ENCODE measurements around the gene KRT27. TPM values are rescaled to one million over a fixed set of nuclear protein-coding genes. Genes with fewer than 3 reads are reported as not detected.

KRT27 gene
- total and polyA plus RNA-seq, 2 donors (not counting 3 experiments of a cell fraction or from before 2014, with no cell fraction given) = not detected

GRCh38 chr17:40791787-40792436, 9.6 kb upstream of the KRT27 start:
- POLR2A ChIA-PET = no interaction called here
- FAIRE-seq (no peak), DNase-seq (ENCODE audit: low read depth, low spot score) (peak; percentile 59)
- Histone ChIP-seq H3K4me3 (replicated peaks in 1 of 3; ENCODE audit: insufficient read depth in 1 of 3, low read depth in 1 of 3, low read length in 3 of 3) (no peak overlapping the region), H4K20me1 (replicated peaks; ENCODE audit: control insufficient read depth, extremely low read depth, insufficient read depth, low read length) (no peaks in the 10 kb centered on the region), H3K4me1 (ENCODE audit: control insufficient read depth, extremely low read depth, insufficient read depth, low read length) (no peaks in the 10 kb centered on the region), H3K9ac (replicated peaks; ENCODE audit: extremely low read depth, insufficient read depth, low read length) (no peak overlapping the region), H3K9me1 (replicated peaks; ENCODE audit: control insufficient read depth, extremely low read depth, insufficient read depth, low read length) (no peaks in the 10 kb centered on the region), H3K27ac (ENCODE audit: insufficient read depth, low read depth, low read length) (no peak overlapping the region), H3K36me3 (ENCODE audit: control insufficient read depth in 2 of 2, extremely low read depth in 1 of 2, insufficient read depth in 2 of 2, low read length in 2 of 2) (no peaks in the 10 kb centered on the region), H2AFZ (ENCODE audit: low read depth, low read length) (no peak overlapping the region), H3K27me3 (ENCODE audit: control insufficient read depth in 2 of 2, insufficient read depth in 2 of 2, low read length in 2 of 2) (peaks cover 12 to 15% of the 10 kb centered on the region in 2 experiments), H3K79me2 (ENCODE audit: control insufficient read depth, insufficient read depth, low read length) (no peaks in the 10 kb centered on the region), H3K4me2 (ENCODE audit: insufficient read depth, low read length) (no peak overlapping the region), H3K9me3 (replicated peaks; ENCODE audit: control insufficient read depth, insufficient read depth, low read length) (no peaks in the 10 kb centered on the region)
- no peak for TF ChIP-seq POLR2AphosphoS5 (IDR thresholded peaks at IDR 0.05; ENCODE audit: insufficient read depth, low read depth, low read length)
- TF ChIP-seq FOS (IDR thresholded peaks at IDR 0.05; ENCODE audit: borderline replicate concordance, insufficient read depth, low read length) = no peak
- TF ChIP-seq GATA2 (IDR thresholded peaks at IDR 0.05; ENCODE audit: insufficient read depth, insufficient read length, low read depth, low read length) = no peak
- no peak for TF ChIP-seq POLR2A (IDR thresholded peaks at IDR 0.05; ENCODE audit: low read depth, low read length)
- TF ChIP-seq CTCF (IDR thresholded peaks at IDR 0.05; ENCODE audit: extremely low read depth in 1 of 2, insufficient read depth in 1 of 2, low read depth in 1 of 2, low read length in 2 of 2) = peak; percentile 33 to 49
- TF ChIP-seq JUN (IDR thresholded peaks at IDR 0.05; ENCODE audit: borderline replicate concordance, insufficient read depth, insufficient read length, low read depth) = no peak
- TF ChIP-seq MYC (IDR thresholded peaks at IDR 0.05; ENCODE audit: low read depth, low read length) = no peak
- no peak for TF ChIP-seq MAX (IDR thresholded peaks at IDR 0.05; ENCODE audit: insufficient read depth, insufficient read length)
- intact Hi-C loops (cut with micrococcal nuclease) (loop anchor here (1.0 kb wide), 3 partner anchors 144 to 177 kb away; no protein-coding TSS in a partner anchor), dilution Hi-C loops (cut with MboI; ENCODE audit: extremely low pct_ligation_motif_present, low sequenced_read_pairs) (no loop called here)
- BruUV-seq (replicated peaks) = no TSS peak
- CTCF ChIA-PET = interaction anchor here (0.8 to 3.2 kb wide), 11 partner anchors 10 to 177 kb away, joined by 3 to 24 read pairs (median 5); no protein-coding TSS in a partner anchor
